ENCODE data around the gene SLCO2B1. TPM values are rescaled to one million over a fixed set of nuclear protein-coding genes. Genes with fewer than 3 reads are reported as not detected.

Gene SLCO2B1
- total RNA-seq, 1 donor from 2014 or later, result 0.54 TPM

GRCh38 chr11:75233754-75234172, 82.9 kb downstream of the SLCO2B1 start:
- Mint-ChIP-seq H3K27me3 (ENCODE audit: unreplicated experiment) (peaks cover 17% of the 10 kb centered on the region), H3K4me3 (ENCODE audit: unreplicated experiment) (no peak overlapping the region), H3K9me3 (ENCODE audit: unreplicated experiment) (no peaks in the 10 kb centered on the region), H3K36me3 (ENCODE audit: unreplicated experiment) (no peaks in the 10 kb centered on the region), H3K27ac (ENCODE audit: unreplicated experiment) (no peak overlapping the region), H3K4me1 (ENCODE audit: unreplicated experiment) (no peaks in the 10 kb centered on the region)
- no peak for DNase-seq (ENCODE audit: extremely low spot score, unreplicated experiment)
- TF ChIP-seq CTCF (IDR thresholded peaks at IDR 0.05), result no peak

GRCh38 chr11:75236062-75236461, 85.2 kb downstream of the SLCO2B1 start:
- no peaks in the 10 kb centered on the region for H3K36me3 Mint-ChIP-seq (ENCODE audit: unreplicated experiment)
- peaks cover 35% of the 10 kb centered on the region for H3K27me3 Mint-ChIP-seq (ENCODE audit: unreplicated experiment)
- H3K27ac Mint-ChIP-seq (ENCODE audit: unreplicated experiment), result no peak overlapping the region
- no peak overlapping the region for H3K4me3 Mint-ChIP-seq (ENCODE audit: unreplicated experiment)
- no peak for TF ChIP-seq CTCF (IDR thresholded peaks at IDR 0.05)
- no peaks in the 10 kb centered on the region for H3K9me3 Mint-ChIP-seq (ENCODE audit: unreplicated experiment)
- DNase-seq (ENCODE audit: extremely low spot score, unreplicated experiment), result no peak
- peaks cover 4% of the 10 kb centered on the region for H3K4me1 Mint-ChIP-seq (ENCODE audit: unreplicated experiment)

GRCh38 chr11:75237050-75237449, 86.1 kb downstream of the SLCO2B1 start:
- H3K9me3 Mint-ChIP-seq (ENCODE audit: unreplicated experiment), result no peaks in the 10 kb centered on the region
- H3K4me1 Mint-ChIP-seq (ENCODE audit: unreplicated experiment), result peaks cover 4% of the 10 kb centered on the region
- H3K27me3 Mint-ChIP-seq (ENCODE audit: unreplicated experiment), result peaks cover 35% of the 10 kb centered on the region
- no peak for TF ChIP-seq CTCF (IDR thresholded peaks at IDR 0.05)
- DNase-seq (ENCODE audit: extremely low spot score, unreplicated experiment), result no peak
- no peak overlapping the region for H3K4me3 Mint-ChIP-seq (ENCODE audit: unreplicated experiment)
- no peak overlapping the region for H3K27ac Mint-ChIP-seq (ENCODE audit: unreplicated experiment)
- H3K36me3 Mint-ChIP-seq (ENCODE audit: unreplicated experiment), result no peaks in the 10 kb centered on the region

- no peaks in the 10 kb centered on the region for H3K9me3 Mint-ChIP-seq (ENCODE audit: unreplicated experiment)
- no peaks in the 10 kb centered on the region for H3K36me3 Mint-ChIP-seq (ENCODE audit: unreplicated experiment)
- H3K27me3 Mint-ChIP-seq (ENCODE audit: unreplicated experiment), result peaks cover 52% of the 10 kb centered on the region
- H3K27ac Mint-ChIP-seq (ENCODE audit: unreplicated experiment), result no peak overlapping the region
- no peak for TF ChIP-seq CTCF (IDR thresholded peaks at IDR 0.05)
- no peak overlapping the region for H3K4me3 Mint-ChIP-seq (ENCODE audit: unreplicated experiment)
- peaks cover 8% of the 10 kb centered on the region for H3K4me1 Mint-ChIP-seq (ENCODE audit: unreplicated experiment)
- DNase-seq (ENCODE audit: extremely low spot score, unreplicated experiment), result no peak
These were observed 87.9 kb downstream of the SLCO2B1 start for GRCh38 chr11:75238595-75239440.

GRCh38 chr11:75239531-75240290, 88.8 kb downstream of the SLCO2B1 start:
- H3K4me1 Mint-ChIP-seq (ENCODE audit: unreplicated experiment), result peaks cover 8% of the 10 kb centered on the region
- DNase-seq (ENCODE audit: extremely low spot score, unreplicated experiment), result no peak
- H3K9me3 Mint-ChIP-seq (ENCODE audit: unreplicated experiment), result no peaks in the 10 kb centered on the region
- H3K36me3 Mint-ChIP-seq (ENCODE audit: unreplicated experiment), result no peaks in the 10 kb centered on the region
- H3K4me3 Mint-ChIP-seq (ENCODE audit: unreplicated experiment), result peak overlapping the region; percentile 64
- peaks cover 60% of the 10 kb centered on the region for H3K27me3 Mint-ChIP-seq (ENCODE audit: unreplicated experiment)
- H3K27ac Mint-ChIP-seq (ENCODE audit: unreplicated experiment), result no peak overlapping the region
- no peak for TF ChIP-seq CTCF (IDR thresholded peaks at IDR 0.05)
